Fibroblast of the conjunctiva (primary cell): ENCODE measurements around the gene PTPRN2.

ENCODE experiments used
- DNase-seq: peaks from one replicate; pipeline ENCODE4 v3.0.0-alpha.2; 2010; ENCODE audit warnings: low read depth

The PTPRN2 gene

DNA sequence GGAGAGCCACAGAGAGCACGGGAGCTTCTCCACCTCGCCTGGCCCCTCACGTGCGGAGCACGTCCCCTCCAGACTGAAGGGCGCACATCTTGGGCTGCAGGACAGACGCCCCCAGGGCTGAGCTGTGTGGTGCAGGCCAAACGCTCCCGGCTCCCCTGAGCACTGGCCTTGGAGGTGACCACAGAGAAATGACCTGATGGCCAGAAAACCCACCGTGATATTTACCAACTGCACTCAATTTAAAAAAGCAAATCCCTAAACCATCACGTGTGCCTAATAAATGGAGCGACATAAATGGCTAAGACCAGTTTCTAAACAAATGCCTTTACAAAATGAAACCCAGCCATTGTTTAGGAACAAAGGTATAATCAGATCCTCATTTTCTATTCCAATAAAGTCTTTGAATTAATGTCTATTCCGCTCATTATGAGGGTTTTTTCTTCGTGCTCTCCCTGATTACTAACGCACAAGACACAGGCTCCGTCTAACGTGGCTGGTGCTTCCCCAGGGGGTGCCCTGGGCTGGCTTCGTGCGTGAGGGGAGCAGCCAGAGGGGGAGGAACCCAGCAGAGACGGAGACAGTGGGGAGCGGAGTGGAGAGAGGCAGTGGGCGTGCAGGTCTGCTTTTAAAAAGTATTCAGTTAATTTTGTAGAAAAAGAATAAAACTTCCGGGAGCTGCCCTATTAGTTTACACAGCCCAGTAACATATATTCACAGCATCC, 1060.5 kb downstream of the PTPRN2 start:
- DNase-seq, result no peak

- DNase-seq, result no peak
Observed at GRCh38 chr7:157526005-157526912, 1061.4 kb downstream of the PTPRN2 start.

GRCh38 chr7:157525491-157525915, 1062.1 kb downstream of the PTPRN2 start:
- no peak for DNase-seq

- no peak for DNase-seq
Observed at GRCh38 chr7:157524731-157525130, 1062.9 kb downstream of the PTPRN2 start.

DNA sequence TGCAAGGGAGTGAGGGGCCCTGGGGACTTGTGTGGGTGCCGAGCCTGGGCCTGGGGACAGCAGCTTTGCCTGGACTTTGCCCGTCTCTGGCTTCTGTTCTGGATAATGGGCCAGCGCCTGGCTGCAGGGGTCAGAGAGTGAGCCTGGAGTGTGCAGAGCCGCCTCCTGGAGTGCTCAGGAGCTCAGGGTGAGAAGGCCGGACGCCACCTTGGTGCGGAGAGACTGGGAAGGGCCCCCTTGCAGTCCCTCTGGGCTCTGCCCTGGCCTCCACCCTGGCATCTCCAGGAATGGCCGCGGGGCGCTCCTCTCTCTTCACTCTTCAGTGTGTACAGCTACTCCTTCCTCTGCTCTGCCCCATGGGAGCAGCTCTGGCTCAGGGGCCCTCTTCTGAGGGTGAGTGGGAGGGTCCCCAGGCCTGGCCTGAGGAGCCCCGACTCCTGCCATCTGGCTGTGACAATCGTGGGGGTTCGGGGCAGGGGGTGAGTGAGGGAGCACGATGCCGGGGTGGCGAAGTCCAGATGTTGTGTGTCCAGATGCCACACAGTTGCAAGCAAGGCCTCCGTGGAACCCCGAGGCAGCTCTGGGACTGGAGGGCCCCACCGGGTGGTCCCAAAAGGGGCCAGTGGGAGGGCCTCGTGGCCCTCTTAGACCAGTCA, 1063.7 kb downstream of the PTPRN2 start:
- DNase-seq, result no peak

- no peak for DNase-seq
Observed at GRCh38 chr7:157523371-157523765, 1064.3 kb downstream of the PTPRN2 start.

DNA sequence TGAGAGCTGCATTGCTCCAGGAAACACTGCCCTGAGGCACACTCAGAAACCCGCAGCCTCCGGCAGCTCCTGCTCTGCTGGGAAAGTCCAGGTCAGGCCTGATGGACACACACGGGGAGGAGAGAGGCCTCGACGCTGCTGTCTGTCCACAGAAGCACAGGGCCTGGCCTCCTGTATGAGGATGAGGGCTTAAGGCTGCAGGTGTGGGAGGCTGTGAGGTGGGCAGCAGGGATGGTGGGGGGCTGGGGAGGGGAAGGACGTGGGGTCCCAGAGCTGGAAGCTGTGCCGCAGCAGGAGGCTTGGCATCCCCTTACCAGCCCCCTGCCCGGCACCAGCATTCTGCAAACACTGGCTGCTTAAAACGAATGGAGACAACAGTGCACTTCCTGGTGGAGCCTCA, 1064.7 kb downstream of the PTPRN2 start:
- no peak for DNase-seq

- DNase-seq, result no peak
Observed at GRCh38 chr7:157522189-157522588, 1065.4 kb downstream of the PTPRN2 start.

DNA sequence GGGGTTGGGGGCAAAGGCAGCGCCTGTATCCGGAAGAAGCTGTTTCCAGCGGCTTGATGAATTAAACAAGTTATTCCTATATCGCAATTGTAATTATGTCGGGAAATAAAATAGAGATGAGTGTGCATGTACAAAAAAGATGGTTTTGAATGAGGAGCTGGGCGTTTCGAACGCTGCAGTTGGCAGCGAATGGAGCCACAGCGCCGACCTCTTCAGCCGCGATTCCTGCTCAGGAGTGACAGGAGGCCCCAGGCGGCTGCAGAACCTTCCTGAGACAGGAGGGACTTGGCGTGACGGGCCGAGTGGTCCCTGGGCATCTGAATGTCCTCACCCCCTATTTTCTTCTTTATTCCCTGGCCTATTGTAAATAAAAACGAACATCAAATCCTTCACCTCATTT, 1065.9 kb downstream of the PTPRN2 start:
- DNase-seq, result no peak

GRCh38 chr7:157521061-157521731, 1066.4 kb downstream of the PTPRN2 start:
- no peak for DNase-seq

- no peak for DNase-seq
Observed at GRCh38 chr7:157520249-157520648, 1067.4 kb downstream of the PTPRN2 start.

DNA sequence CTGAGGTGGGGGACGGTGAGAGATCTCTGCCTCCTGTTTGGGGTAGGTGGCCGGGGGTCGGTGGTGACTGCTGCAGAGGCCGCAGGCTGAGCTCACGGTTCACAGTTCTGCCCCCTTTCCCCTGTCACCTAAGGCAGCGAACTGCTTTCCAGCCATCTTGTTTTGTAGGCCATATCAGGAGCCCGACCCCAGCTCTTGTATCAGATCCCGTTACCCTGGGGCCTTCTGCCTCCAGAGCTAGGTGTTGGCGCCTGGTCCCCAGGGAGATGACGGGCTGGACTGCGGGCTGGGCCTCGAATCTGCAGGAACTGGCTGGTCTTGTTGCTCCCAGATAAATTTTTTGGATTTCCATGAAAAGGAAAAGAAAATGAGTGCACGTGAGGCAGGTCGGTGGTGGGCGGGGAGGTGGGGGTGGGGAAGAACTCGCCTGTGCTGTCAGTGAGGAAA, 1067.8 kb downstream of the PTPRN2 start:
- DNase-seq, result no peak

DNA sequence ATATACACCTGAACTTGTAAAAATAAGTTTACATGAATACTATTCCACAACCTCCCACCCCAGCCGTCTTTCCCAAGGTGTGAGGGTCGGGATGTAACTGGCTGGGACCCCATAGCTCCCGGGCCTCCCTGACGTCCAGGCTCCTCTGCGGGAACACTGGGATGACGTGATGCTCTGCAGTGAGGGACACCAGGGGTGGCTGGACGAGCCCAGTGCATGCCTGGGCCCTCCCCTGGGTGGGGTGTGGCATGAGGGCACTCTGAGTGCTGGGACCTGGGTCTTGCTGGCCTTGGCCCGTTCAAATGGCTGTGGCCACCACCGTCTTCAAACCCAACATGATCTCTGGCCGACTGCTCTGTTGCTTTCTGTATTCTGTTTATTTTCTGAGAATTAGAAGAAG, 1068.4 kb downstream of the PTPRN2 start:
- DNase-seq, result no peak

DNA sequence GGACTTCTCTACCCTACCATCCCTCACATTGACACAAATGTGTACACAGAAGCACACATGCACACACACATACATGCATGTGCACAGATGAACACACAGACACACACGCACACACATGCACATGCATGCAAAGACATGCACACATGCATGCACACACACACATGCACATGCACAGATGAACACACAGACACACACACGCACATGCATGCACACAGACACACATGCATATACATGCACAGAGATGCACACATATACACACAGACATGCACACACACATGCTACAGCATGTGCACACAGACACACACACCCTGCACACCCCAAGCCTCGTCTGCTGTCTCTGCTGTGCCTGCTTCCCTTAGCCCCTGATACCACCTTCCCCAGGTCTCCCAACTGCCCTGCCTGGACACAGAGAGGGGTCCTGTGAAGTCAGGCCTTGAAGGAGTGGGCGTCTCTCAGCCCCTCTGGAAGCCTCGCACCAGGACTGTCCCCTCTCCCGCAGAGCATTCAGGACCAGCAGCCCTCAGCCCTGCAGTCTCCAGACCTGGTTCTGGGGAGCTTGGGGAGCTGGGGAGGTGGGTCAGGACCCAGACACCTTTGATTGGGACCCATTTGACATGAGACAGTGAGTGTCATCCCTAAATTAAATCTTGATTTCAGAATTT, 1069.0 kb downstream of the PTPRN2 start:
- no peak for DNase-seq

DNA sequence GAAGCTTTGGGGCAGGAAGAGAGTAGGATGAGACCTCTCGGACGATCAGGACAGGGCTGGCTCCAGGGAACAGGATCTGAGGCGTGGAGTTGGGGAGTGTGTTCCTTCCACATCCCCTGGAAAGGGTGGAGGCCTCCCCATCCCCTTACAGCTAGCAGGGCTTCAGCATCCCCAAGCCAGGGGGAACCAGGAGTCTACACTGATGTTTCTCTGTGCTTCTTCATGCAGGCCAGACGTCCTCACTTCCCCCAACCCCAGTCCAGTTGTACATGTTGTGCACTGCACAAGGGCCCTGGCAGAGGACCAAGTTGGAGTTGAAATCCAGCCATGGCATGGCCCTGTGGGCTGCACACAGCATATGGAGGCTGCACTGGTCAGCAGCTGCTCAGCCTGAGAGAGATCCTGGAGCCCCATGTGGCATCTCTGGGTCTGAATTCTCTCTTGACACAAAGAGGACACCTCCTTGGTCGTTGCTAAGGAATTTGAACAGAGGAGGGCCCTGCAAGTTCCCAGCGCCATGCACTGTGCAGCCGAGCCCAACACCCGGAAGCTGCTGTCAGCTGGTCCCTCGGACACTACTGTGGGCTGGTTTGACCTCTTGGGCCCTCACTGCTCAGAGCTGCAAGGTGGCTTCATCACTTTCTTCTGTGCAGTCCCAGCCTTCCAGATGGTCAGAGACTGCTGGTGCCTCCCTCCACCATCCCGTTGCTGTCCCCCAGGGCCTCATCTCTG, 1069.7 kb downstream of the PTPRN2 start:
- DNase-seq, result no peak

GRCh38 chr7:157516911-157517781, 1070.5 kb downstream of the PTPRN2 start:
- no peak for DNase-seq

- no peak for DNase-seq
Observed at GRCh38 chr7:157516311-157516710, 1071.3 kb downstream of the PTPRN2 start.

DNA sequence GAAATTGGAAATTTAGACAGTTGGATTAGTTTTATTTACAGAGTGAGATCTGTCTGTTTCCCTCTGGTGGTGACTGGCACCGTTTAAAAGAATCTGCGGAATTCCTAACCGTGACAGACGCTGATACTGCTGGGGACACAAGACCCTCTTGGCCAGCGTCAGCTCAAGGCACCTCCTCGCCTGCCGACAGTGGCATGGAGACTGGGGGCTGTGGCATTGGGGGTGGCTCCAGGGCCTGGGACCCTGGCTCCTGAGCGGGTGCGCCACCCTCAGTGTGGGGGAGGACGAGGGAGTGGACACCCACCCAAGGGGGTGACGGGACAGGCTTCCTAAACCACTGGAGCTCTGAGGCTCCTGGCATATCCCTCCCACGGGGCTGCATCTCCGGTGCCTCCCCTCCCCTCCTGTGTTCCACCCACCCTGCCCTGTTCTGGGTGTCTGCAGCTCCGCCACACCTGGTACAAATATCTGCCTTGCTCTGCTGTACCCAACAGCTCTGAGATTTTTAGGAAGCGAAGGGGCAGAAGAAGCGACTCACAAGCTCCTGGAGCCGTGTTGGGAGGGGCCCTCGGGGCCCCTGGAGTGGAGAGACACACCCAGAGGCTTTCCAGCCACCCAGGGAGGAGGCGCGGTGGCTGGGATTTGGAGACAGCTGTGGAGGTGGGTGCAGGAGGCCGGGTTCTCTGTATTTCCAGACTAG, 1072.1 kb downstream of the PTPRN2 start:
- no peak for DNase-seq

DNA sequence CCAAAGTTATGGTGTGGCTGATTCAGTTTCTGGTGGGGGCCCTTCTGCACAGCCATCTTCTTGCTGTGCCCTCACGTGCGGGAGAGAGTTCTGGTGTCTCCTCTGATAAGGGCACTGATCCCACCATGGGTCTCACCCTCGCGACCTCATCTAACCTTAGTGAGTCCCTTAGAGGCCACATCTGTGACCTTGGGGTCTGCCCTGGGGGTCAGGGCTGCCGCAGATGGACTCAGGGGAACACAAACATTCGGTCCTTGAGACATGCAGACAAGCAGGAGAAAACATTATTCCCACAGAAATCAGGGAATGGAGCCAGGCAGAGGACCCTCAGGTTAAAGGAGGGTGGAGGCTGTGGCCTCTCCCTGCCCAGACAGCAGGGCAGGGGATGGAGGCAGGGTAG, 1072.9 kb downstream of the PTPRN2 start:
- DNase-seq, result no peak
